Stimulated activated CD4-positive, alpha-beta T cell treated with anti-CD3 and anti-CD28 coated beads, Interleukin-12 subunit alpha, Interleukin-12 subunit beta, amount 100 ng/mL, for 48 hours (primary cell): ENCODE data around the gene TMX4.

Experiments used
- DNase-seq, 3 donors: peaks; one replicate each; pipeline ENCODE4 v3.0.0-alpha.2; 2020; ENCODE audit warnings: low read depth in 2 of 3, low spot score in 1 of 3

TMX4 gene

GRCh38 chr20:8020314-8021079 is 936 bp upstream of the TMX4 start:
- no peak for DNase-seq

GRCh38 chr20:8019998-8020247 is 362 bp upstream of the TMX4 start:
- DNase-seq, result no peak

- DNase-seq, result peak; percentile 19 to 59 (median 38)
Observed at GRCh38 chr20:8018958-8019245, 659 bp downstream of the TMX4 start.

- no peak for DNase-seq
Observed at GRCh38 chr20:8012724-8013123, 6.8 kb downstream of the TMX4 start.

GRCh38 chr20:8008733-8009132 is 10.8 kb downstream of the TMX4 start:
- DNase-seq, result no peak

- DNase-seq, result no peak
Observed at GRCh38 chr20:8007490-8007889, 12.1 kb downstream of the TMX4 start.

- no peak for DNase-seq
Observed at GRCh38 chr20:8005575-8006366, 13.8 kb downstream of the TMX4 start.

GRCh38 chr20:8005033-8005432 is 14.5 kb downstream of the TMX4 start:
- no peak for DNase-seq

GRCh38 chr20:8002056-8002455 is 17.5 kb downstream of the TMX4 start:
- DNase-seq, result no peak

GRCh38 chr20:8000796-8001195 is 18.8 kb downstream of the TMX4 start:
- DNase-seq, result no peak

GRCh38 chr20:7996898-7997297 is 22.7 kb downstream of the TMX4 start:
- DNase-seq, result no peak

- no peak for DNase-seq
Observed at GRCh38 chr20:7994809-7995208, 24.8 kb downstream of the TMX4 start.

- no peak for DNase-seq
Observed at GRCh38 chr20:7993703-7994102, 25.9 kb downstream of the TMX4 start.

- no peak for DNase-seq
Observed at GRCh38 chr20:7993238-7993637, 26.3 kb downstream of the TMX4 start.

GRCh38 chr20:7990385-7990784 is 29.2 kb downstream of the TMX4 start:
- no peak for DNase-seq

GRCh38 chr20:7989379-7989778 is 30.2 kb downstream of the TMX4 start:
- DNase-seq, result no peak

- DNase-seq, result no peak
Observed at GRCh38 chr20:7985916-7986315, 33.6 kb downstream of the TMX4 start.

GRCh38 chr20:7984192-7984591 is 35.4 kb downstream of the TMX4 start:
- no peak for DNase-seq

- DNase-seq, result no peak
Observed at GRCh38 chr20:7981374-7981773, 38.2 kb downstream of the TMX4 start.

- no peak for DNase-seq
Observed at GRCh38 chr20:7980332-7981046, 39.1 kb downstream of the TMX4 start.

GRCh38 chr20:7977709-7978108 is 41.9 kb downstream of the TMX4 start:
- no peak for DNase-seq

GRCh38 chr20:7975851-7976414 is 43.6 kb downstream of the TMX4 start:
- no peak for DNase-seq
